ENCODE data around the gene DUSP7.
A peak's percentile ranks its signal among the peaks of the same experiment; 100 is the strongest.

DUSP7 gene

GRCh38 chr3:52097851-52098507 lies 41.6 kb upstream of the DUSP7 start:
- Histone ChIP-seq H3K4me2 (ENCODE audit: low read length, poor library complexity, severe bottlenecking) (no peak overlapping the region), H3K27me3 (ENCODE audit: control insufficient read depth in 1 of 2, insufficient read depth in 1 of 2, low read length in 2 of 2) (no peaks in the 10 kb centered on the region), H3K23ac (ENCODE audit: low read length in 2 of 2) (no peak overlapping the region), H3K36me3 (ENCODE audit: control insufficient read depth in 1 of 2, insufficient read depth in 2 of 2, low read depth in 1 of 2, low read length in 2 of 2) (peaks cover 0 to 7% of the 10 kb centered on the region in 2 experiments), H2BK120ac (ENCODE audit: low read depth, low read length) (no peak overlapping the region), H3K9ac (ENCODE audit: low read length) (no peak overlapping the region), H3K18ac (ENCODE audit: low read depth in 1 of 2, low read length in 2 of 2) (no peak overlapping the region), H2BK5ac (ENCODE audit: low read depth, low read length, poor library complexity, severe bottlenecking) (no peak overlapping the region), H3K4ac (ENCODE audit: low read depth in 1 of 2, low read length in 2 of 2) (no peak overlapping the region), H2AFZ (ENCODE audit: low read depth, low read length) (no peak overlapping the region), H4K8ac (ENCODE audit: low read length) (no peak overlapping the region), H3K79me1 (replicated peaks; ENCODE audit: low read length, poor library complexity, severe bottlenecking) (peaks cover 2% of the 10 kb centered on the region), H3K9me3 (ENCODE audit: control insufficient read depth, low read length) (peaks cover 15% of the 10 kb centered on the region), H2AK5ac (ENCODE audit: low read length, severe bottlenecking) (no peak overlapping the region), H3K27ac (ENCODE audit: low read length, poor library complexity, severe bottlenecking) (no peak overlapping the region), H4K91ac (ENCODE audit: low read length) (no peak overlapping the region), H2BK12ac (ENCODE audit: low read length in 2 of 2) (no peak overlapping the region), H3K4me1 (ENCODE audit: control insufficient read depth, insufficient read depth, low read depth, low read length) (peaks cover 27% of the 10 kb centered on the region), H2BK15ac (ENCODE audit: low read depth, poor library complexity, severe bottlenecking) (no peak overlapping the region), H3K4me3 (ENCODE audit: insufficient read depth in 1 of 2, low read depth in 1 of 2, low read length in 2 of 2) (no peak overlapping the region), H3K14ac (ENCODE audit: low read length in 2 of 2) (no peak overlapping the region)
- WGBS, result 100% methylated on average over 1 of the region's 2 CpGs
- no peak for DNase-seq

- H2BK120ac ChIP-seq (ENCODE audit: low read depth, low read length), result no peak overlapping the region
Measured at GRCh38 chr3:52095990-52096775, 39.8 kb upstream of the DUSP7 start.

GRCh38 chr3:52094571-52095485 lies 38.5 kb upstream of the DUSP7 start:
- H3K27ac ChIP-seq (ENCODE audit: low read length, poor library complexity, severe bottlenecking), result no peak overlapping the region

More at GRCh38 chr3:52095990-52096775, 39.8 kb upstream of the DUSP7 start:
- Histone ChIP-seq H3K79me1 (replicated peaks; ENCODE audit: low read length, poor library complexity, severe bottlenecking) (peaks cover 2% of the 10 kb centered on the region), H2AFZ (ENCODE audit: low read depth, low read length) (no peak overlapping the region), H3K4ac (ENCODE audit: low read depth in 1 of 2, low read length in 2 of 2) (no peak overlapping the region), H3K18ac (ENCODE audit: low read depth in 1 of 2, low read length in 2 of 2) (no peak overlapping the region), H4K91ac (ENCODE audit: low read length) (no peak overlapping the region), H4K8ac (ENCODE audit: low read length) (no peak overlapping the region), H2BK15ac (ENCODE audit: low read depth, poor library complexity, severe bottlenecking) (no peak overlapping the region), H2BK12ac (ENCODE audit: low read length in 2 of 2) (no peak overlapping the region), H3K23ac (ENCODE audit: low read length in 2 of 2) (no peak overlapping the region), H3K27ac (ENCODE audit: low read length, poor library complexity, severe bottlenecking) (no peak overlapping the region), H2BK5ac (ENCODE audit: low read depth, low read length, poor library complexity, severe bottlenecking) (no peak overlapping the region), H3K9me3 (ENCODE audit: control insufficient read depth, low read length) (peaks cover 3% of the 10 kb centered on the region), H3K4me3 (ENCODE audit: insufficient read depth in 1 of 2, low read depth in 1 of 2, low read length in 2 of 2) (no peak overlapping the region), H2AK5ac (ENCODE audit: low read length, severe bottlenecking) (no peak overlapping the region), H3K4me1 (ENCODE audit: control insufficient read depth, insufficient read depth, low read depth, low read length) (peaks cover 42% of the 10 kb centered on the region), H3K36me3 (ENCODE audit: control insufficient read depth in 1 of 2, insufficient read depth in 2 of 2, low read depth in 1 of 2, low read length in 2 of 2) (peaks cover 0 to 7% of the 10 kb centered on the region in 2 experiments), H3K4me2 (ENCODE audit: low read length, poor library complexity, severe bottlenecking) (no peak overlapping the region), H3K27me3 (ENCODE audit: control insufficient read depth in 1 of 2, insufficient read depth in 1 of 2, low read length in 2 of 2) (no peaks in the 10 kb centered on the region), H3K9ac (ENCODE audit: low read length) (no peak overlapping the region), H3K14ac (ENCODE audit: low read length in 2 of 2) (no peak overlapping the region)
- 98% methylated on average over 8 of the region's 8 CpGs for WGBS
- DNase-seq, result no peak

More at GRCh38 chr3:52094571-52095485, 38.5 kb upstream of the DUSP7 start:
- peak overlapping the region in 1 of 2 experiments; percentile 0 for H2BK12ac ChIP-seq (ENCODE audit: low read length in 2 of 2)
- H3K23ac ChIP-seq (ENCODE audit: low read length in 2 of 2), result no peak overlapping the region
- H3K14ac ChIP-seq (ENCODE audit: low read length in 2 of 2), result no peak overlapping the region
- H3K4me1 ChIP-seq (ENCODE audit: control insufficient read depth, insufficient read depth, low read depth, low read length), result peaks cover 54% of the 10 kb centered on the region
- no peak overlapping the region for H2BK15ac ChIP-seq (ENCODE audit: low read depth, poor library complexity, severe bottlenecking)
- H2AK5ac ChIP-seq (ENCODE audit: low read length, severe bottlenecking), result peak overlapping the region; percentile 40
- H3K4ac ChIP-seq (ENCODE audit: low read depth in 1 of 2, low read length in 2 of 2), result no peak overlapping the region
- peak overlapping the region; percentile 18 for H4K91ac ChIP-seq (ENCODE audit: low read length)
- peaks cover 0 to 7% of the 10 kb centered on the region in 2 experiments for H3K36me3 ChIP-seq (ENCODE audit: control insufficient read depth in 1 of 2, insufficient read depth in 2 of 2, low read depth in 1 of 2, low read length in 2 of 2)
- no peak overlapping the region for H3K9ac ChIP-seq (ENCODE audit: low read length)
- no peak overlapping the region for H2AFZ ChIP-seq (ENCODE audit: low read depth, low read length)
- H3K9me3 ChIP-seq (ENCODE audit: control insufficient read depth, low read length), result no peaks in the 10 kb centered on the region
- H2BK5ac ChIP-seq (ENCODE audit: low read depth, low read length, poor library complexity, severe bottlenecking), result no peak overlapping the region
- DNase-seq, result no peak
- H3K4me2 ChIP-seq (ENCODE audit: low read length, poor library complexity, severe bottlenecking), result no peak overlapping the region
- no peaks in the 10 kb centered on the region for H3K27me3 ChIP-seq (ENCODE audit: control insufficient read depth in 1 of 2, insufficient read depth in 1 of 2, low read length in 2 of 2)
- H3K4me3 ChIP-seq (ENCODE audit: insufficient read depth in 1 of 2, low read depth in 1 of 2, low read length in 2 of 2), result no peak overlapping the region
- H3K18ac ChIP-seq (ENCODE audit: low read depth in 1 of 2, low read length in 2 of 2), result no peak overlapping the region
- no peak overlapping the region for H4K8ac ChIP-seq (ENCODE audit: low read length)
- no peak overlapping the region for H2BK120ac ChIP-seq (ENCODE audit: low read depth, low read length)
- peaks cover 2% of the 10 kb centered on the region for H3K79me1 ChIP-seq (replicated peaks; ENCODE audit: low read length, poor library complexity, severe bottlenecking)
- WGBS, result 97% methylated on average over 11 of the region's 11 CpGs

Measured in mesenchymal stem cell (in vitro differentiated cells and primary cell).